ENCODE results near the gene FXYD7.
"Not testable (repeated sequence)": the region's sequence is repeated elsewhere in the genome, so short reads cannot be mapped to it uniquely, and the experiment has no call there.

The FXYD7 gene

DNA sequence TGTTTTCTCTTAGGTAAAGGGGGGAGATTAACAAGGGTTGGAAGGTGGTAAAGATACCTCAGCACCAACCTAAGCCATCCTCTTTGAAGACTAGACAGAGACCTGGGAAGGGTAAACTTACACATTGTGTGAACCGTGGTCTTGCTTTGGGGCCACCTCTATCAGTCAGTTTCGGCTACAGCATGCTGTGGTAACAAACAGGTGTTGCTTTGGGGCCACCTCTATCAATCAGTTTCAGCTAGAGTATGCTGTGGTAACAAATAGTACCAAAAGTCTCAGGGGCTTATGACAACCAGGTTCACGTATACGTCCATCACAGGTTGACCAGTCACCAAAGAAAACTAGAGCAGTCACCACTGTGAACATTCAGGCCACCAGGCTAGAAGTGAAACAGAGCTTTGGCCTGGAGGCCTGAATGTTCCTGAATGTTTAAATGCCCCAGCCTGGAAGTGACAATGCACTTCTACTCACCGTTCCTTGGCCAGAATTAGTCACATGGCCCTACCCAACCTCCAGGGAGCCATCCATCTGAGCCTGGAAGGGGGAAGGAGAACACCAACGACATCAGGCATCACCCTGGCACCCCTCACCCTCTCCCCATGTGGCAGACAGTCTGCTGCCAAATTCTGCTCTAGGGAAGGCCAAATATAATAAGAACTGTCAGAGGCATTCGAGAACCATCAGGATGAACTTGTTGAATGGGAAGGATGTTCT, 3.8 kb downstream of the FXYD7 start:
- H3K4me3 ChIP-seq (ENCODE audit: control insufficient read depth, low read depth, low read length) = no peak overlapping the region
- no peak for DNase-seq (ENCODE audit: low read depth)
- TF ChIP-seq, protein P1, sequence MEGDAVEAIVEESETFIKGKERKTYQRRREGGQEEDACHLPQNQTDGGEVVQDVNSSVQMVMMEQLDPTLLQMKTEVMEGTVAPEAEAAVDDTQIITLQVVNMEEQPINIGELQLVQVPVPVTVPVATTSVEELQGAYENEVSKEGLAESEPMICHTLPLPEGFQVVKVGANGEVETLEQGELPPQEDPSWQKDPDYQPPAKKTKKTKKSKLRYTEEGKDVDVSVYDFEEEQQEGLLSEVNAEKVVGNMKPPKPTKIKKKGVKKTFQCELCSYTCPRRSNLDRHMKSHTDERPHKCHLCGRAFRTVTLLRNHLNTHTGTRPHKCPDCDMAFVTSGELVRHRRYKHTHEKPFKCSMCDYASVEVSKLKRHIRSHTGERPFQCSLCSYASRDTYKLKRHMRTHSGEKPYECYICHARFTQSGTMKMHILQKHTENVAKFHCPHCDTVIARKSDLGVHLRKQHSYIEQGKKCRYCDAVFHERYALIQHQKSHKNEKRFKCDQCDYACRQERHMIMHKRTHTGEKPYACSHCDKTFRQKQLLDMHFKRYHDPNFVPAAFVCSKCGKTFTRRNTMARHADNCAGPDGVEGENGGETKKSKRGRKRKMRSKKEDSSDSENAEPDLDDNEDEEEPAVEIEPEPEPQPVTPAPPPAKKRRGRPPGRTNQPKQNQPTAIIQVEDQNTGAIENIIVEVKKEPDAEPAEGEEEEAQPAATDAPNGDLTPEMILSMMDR (conservative IDR thresholded peaks at IDR 0.05; ENCODE audit: control insufficient read depth, insufficient read depth, low read depth, low read length) = no peak

DNA sequence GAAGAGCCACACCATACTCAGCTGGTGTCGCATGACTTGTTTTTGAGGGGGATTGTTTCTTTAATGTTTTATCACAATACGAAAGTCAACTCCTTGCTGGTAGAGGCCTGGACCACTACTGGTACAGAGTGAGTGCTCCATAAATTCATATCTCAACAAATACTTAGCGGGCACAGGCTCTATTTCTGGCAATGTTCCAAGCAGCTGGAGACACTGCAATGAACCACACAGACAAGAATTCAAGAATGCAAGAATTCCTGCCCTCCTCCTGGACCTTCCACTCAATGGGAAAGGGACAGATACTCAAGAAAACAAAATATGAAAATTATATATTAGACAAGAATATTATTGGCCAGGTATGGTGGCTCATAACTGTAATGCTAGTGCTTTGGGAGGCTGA, 6.4 kb downstream of the FXYD7 start:
- no peak overlapping the region for H3K4me3 ChIP-seq (ENCODE audit: control insufficient read depth, low read depth, low read length)
- TF ChIP-seq, protein P1 (conservative IDR thresholded peaks at IDR 0.05; ENCODE audit: control insufficient read depth, insufficient read depth, low read depth, low read length) = no peak

DNA sequence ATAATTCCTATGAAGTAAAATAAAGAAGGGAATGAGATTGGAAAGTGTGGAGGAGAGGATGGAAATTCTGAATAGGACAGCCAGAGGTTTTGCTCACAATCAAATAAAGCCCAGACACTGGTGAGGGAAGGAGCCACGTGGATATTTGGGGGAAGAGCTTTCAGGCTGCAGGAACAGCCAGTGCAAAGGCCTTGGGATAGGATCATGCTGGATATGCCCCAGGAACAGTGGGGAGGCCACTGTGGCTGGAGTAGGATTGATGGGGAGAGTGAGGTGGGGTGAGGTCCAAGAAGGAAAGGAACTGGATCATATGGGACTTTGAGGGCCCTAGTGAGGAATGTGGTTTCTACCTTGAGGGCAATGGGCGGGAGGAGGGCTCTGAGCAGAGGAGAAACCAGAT, 7.4 kb downstream of the FXYD7 start:
- no peak overlapping the region for H3K4me3 ChIP-seq (ENCODE audit: control insufficient read depth, low read depth, low read length)
- DNase-seq (ENCODE audit: low read depth) = no peak
- TF ChIP-seq, protein P1 (conservative IDR thresholded peaks at IDR 0.05; ENCODE audit: control insufficient read depth, insufficient read depth, low read depth, low read length) = no peak

More for the DNA sequence above, 6.4 kb downstream of the FXYD7 start:
- no peak for DNase-seq (ENCODE audit: low read depth)

DNA sequence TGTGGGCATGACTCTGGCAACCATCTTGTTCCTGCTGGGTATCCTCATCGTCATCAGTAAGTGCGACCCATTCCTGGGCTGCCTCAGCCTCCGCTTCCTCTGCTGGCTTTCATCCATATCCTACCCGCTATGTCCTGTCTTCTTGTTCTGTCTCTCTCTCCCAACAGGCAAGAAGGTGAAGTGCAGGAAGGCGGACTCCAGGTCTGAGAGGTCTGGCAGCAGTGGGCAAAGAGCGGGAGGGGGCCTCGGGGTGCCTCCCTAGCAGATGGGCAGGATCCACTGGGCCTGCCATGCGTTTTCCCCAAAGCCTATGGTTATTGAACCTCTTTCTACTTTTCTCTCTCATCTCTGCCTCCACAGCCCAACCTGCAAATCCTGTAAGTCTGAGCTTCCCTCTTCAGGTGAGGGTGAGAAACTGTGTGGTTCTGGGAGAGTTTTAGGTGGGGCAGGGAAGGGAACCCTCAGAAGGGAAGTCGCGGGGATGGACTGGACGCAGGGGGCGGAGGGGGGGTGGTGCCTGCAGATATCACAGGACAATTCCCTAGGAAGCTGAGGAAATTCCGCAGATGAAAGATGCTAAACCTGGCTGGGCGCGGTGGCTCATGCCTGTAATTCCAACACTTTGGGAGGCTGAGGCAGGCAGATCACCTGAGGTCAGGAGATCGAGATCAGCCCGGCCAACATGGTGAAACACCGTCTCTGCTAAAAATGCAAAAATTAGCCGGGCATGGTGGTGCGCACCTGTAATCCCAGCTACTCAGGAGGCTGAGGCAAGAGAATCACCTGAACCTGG, 8.4 kb downstream of the FXYD7 start:
- DNase-seq (ENCODE audit: low read depth) = no peak
- TF ChIP-seq, protein P1 (conservative IDR thresholded peaks at IDR 0.05; ENCODE audit: control insufficient read depth, insufficient read depth, low read depth, low read length) = no peak
- no peak overlapping the region for H3K4me3 ChIP-seq (ENCODE audit: control insufficient read depth, low read depth, low read length)

DNA sequence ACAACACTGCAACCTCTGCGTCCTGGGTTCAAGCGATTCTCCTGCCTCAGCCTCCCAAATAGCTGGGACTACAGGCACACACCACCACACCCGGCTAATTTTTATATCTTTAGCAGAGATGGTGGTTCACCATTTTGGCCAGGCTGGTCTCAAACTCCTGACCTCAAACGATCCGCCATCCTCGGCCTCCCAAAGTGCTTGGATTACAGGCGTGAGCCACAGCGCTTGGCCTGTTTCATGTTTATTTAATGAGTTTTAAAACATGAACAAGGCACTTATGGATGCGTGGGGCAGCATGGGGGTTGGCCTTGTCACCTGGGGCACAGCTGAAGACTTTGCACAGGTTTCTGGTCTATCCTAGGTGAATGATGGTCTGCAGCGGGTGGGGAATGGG, 10.1 kb downstream of the FXYD7 start:
- not testable (repeated sequence) for H3K4me3 ChIP-seq (ENCODE audit: control insufficient read depth, low read depth, low read length); DNase-seq (ENCODE audit: low read depth)

DNA sequence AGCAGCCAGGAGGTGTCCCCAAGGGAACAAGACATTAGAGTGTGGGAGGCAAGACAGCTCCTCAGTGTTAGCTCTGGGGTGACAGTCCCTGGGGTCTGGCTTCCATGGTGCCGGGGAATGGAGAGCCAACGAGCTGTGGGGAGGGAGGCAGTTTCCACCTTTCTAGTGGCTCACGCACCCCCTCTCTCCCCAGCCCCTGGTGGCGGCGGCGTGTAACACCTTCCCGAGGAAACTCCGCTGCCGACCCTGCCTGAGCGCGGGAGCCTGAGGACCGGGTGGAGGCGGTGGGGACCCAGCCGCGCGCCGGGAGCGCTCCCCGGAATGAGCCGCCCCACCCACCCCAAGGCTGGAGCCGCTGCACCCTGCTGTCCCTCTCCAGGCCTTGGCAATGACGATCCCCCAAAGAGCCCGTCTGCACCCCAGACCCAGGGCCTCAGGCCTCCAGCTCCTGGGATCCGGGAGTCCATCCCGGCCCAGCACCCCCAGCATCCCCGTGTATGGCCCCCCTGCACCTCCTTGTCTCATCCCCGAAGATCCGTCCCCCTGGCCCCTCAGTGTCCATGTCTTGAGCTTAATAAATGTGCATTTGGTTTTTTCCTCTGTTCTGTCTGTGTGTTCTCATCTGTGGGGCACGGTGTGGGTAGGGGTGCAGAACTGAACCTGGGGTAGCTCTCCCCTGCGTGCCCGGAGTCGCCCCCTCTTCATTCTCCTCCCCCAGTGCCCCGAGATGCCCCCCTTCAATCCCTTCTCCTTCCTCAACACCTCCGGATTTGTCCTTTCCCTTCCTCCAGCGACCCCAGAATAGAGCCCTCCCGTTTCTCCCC, 10.9 kb downstream of the FXYD7 start:
- TF ChIP-seq, protein P1 (conservative IDR thresholded peaks at IDR 0.05; ENCODE audit: control insufficient read depth, insufficient read depth, low read depth, low read length) = peak; percentile 50
- no peak for DNase-seq (ENCODE audit: low read depth)
- H3K4me3 ChIP-seq (ENCODE audit: control insufficient read depth, low read depth, low read length) = peak overlapping the region; percentile 91

Data from fibroblast of mammary gland (primary cell).